ENCODE data around the gene NCAPG2.

The NCAPG2 gene

GRCh38 chr7:158617737-158618128, 86.9 kb downstream of the NCAPG2 start:
- Histone ChIP-seq H3K4ac (ENCODE audit: low read depth, low read length) (no peak overlapping the region), H4K91ac (ENCODE audit: low read depth, low read length) (no peak overlapping the region), H3K79me2 (ENCODE audit: control insufficient read depth, insufficient read depth, low read length, poor library complexity) (no peaks in the 10 kb centered on the region), H3K9me3 (ENCODE audit: insufficient read depth, low read depth, low read length) (no peaks in the 10 kb centered on the region), H3K4me2 (ENCODE audit: low read length) (no peak overlapping the region), H3K79me1 (ENCODE audit: low read length) (no peaks in the 10 kb centered on the region), H3K4me1 (ENCODE audit: control insufficient read depth in 1 of 2, insufficient read depth in 2 of 2, low read length in 2 of 2) (no peaks in the 10 kb centered on the region), H2AK5ac (ENCODE audit: low read length) (no peak overlapping the region), H3K27me3 (ENCODE audit: insufficient read depth, low read length) (no peaks in the 10 kb centered on the region), H3K14ac (ENCODE audit: low read length) (no peak overlapping the region), H3K23ac (ENCODE audit: low read length) (no peak overlapping the region), H3K18ac (ENCODE audit: low read length) (no peak overlapping the region), H2BK5ac (ENCODE audit: low read depth, low read length, poor library complexity) (no peak overlapping the region), H3K4me3 (ENCODE audit: low read depth, low read length) (no peak overlapping the region), H2BK12ac (ENCODE audit: low read length) (no peak overlapping the region), H3K36me3 (ENCODE audit: control insufficient read depth in 1 of 2, insufficient read depth in 2 of 2, low read length in 2 of 2) (peaks cover 0 to 5% of the 10 kb centered on the region in 2 experiments), H2BK120ac (ENCODE audit: insufficient read depth, low read length, poor library complexity) (no peak overlapping the region), H3K27ac (ENCODE audit: low read depth, low read length) (no peak overlapping the region), H4K12ac (ENCODE audit: low read depth, low read length) (no peak overlapping the region), H2AFZ (ENCODE audit: insufficient read depth, low read length, poor library complexity) (no peak overlapping the region), H3K9ac (ENCODE audit: low read length) (no peak overlapping the region), H4K8ac (ENCODE audit: low read depth, low read length) (no peak overlapping the region)
- DNase-seq = no peak
- WGBS (ENCODE audit: extremely low coverage, insufficient coverage, insufficient read length) = no CpG with 5 or more reads among the region's 3 CpGs

DNA sequence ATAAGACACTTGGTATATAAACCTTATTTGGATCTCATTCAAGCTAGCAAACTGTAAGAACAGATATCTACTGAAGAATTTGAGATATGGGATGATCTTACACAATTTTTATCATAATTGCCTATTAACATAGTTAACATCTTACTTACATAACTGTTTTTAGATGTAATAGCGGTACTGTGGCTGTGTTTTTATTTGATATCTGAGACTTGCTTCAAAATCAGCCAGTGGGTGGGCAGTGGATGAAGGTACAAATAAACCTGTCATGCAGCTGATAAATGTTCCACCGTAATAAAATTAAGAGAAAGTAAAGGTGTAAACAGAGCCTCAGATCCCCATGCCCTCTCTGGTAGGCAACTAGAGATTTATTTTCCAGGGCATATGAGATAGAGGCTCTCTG, 88.6 kb downstream of the NCAPG2 start:
- no peak overlapping the region for H3K14ac ChIP-seq (ENCODE audit: low read length)
- H2BK120ac ChIP-seq (ENCODE audit: insufficient read depth, low read length, poor library complexity) = no peak overlapping the region
- H3K9me3 ChIP-seq (ENCODE audit: insufficient read depth, low read depth, low read length) = no peaks in the 10 kb centered on the region
- H3K4me3 ChIP-seq (ENCODE audit: low read depth, low read length) = no peak overlapping the region
- no peak overlapping the region for H4K91ac ChIP-seq (ENCODE audit: low read depth, low read length)
- H3K27ac ChIP-seq (ENCODE audit: low read depth, low read length) = no peak overlapping the region
- no peak overlapping the region for H3K18ac ChIP-seq (ENCODE audit: low read length)
- peak overlapping the region; percentile 91 for H3K23ac ChIP-seq (ENCODE audit: low read length)
- no peak overlapping the region for H4K12ac ChIP-seq (ENCODE audit: low read depth, low read length)
- no CpG with 5 or more reads among the region's 2 CpGs for WGBS (ENCODE audit: extremely low coverage, insufficient coverage, insufficient read length)
- peaks cover 2 to 6% of the 10 kb centered on the region in 2 experiments for H3K36me3 ChIP-seq (ENCODE audit: control insufficient read depth in 1 of 2, insufficient read depth in 2 of 2, low read length in 2 of 2)
- no peaks in the 10 kb centered on the region for H3K79me1 ChIP-seq (ENCODE audit: low read length)
- no peak overlapping the region for H3K4me2 ChIP-seq (ENCODE audit: low read length)
- no peaks in the 10 kb centered on the region for H3K4me1 ChIP-seq (ENCODE audit: control insufficient read depth in 1 of 2, insufficient read depth in 2 of 2, low read length in 2 of 2)
- no peak overlapping the region for H2BK5ac ChIP-seq (ENCODE audit: low read depth, low read length, poor library complexity)
- no peak overlapping the region for H2BK12ac ChIP-seq (ENCODE audit: low read length)
- DNase-seq = peak in 1 of 2 donors; percentile 70
- H2AK5ac ChIP-seq (ENCODE audit: low read length) = no peak overlapping the region
- H2AFZ ChIP-seq (ENCODE audit: insufficient read depth, low read length, poor library complexity) = no peak overlapping the region
- H3K27me3 ChIP-seq (ENCODE audit: insufficient read depth, low read length) = no peaks in the 10 kb centered on the region
- no peak overlapping the region for H4K8ac ChIP-seq (ENCODE audit: low read depth, low read length)
- no peaks in the 10 kb centered on the region for H3K79me2 ChIP-seq (ENCODE audit: control insufficient read depth, insufficient read depth, low read length, poor library complexity)
- H3K9ac ChIP-seq (ENCODE audit: low read length) = no peak overlapping the region
- no peak overlapping the region for H3K4ac ChIP-seq (ENCODE audit: low read depth, low read length)

- Histone ChIP-seq H3K9ac (ENCODE audit: low read length) (no peak overlapping the region), H3K4me2 (ENCODE audit: low read length) (no peak overlapping the region), H3K27me3 (ENCODE audit: insufficient read depth, low read length) (no peaks in the 10 kb centered on the region), H4K12ac (ENCODE audit: low read depth, low read length) (no peak overlapping the region), H3K27ac (ENCODE audit: low read depth, low read length) (no peak overlapping the region), H3K36me3 (ENCODE audit: control insufficient read depth in 1 of 2, insufficient read depth in 2 of 2, low read length in 2 of 2) (peaks cover 3 to 6% of the 10 kb centered on the region in 2 experiments), H2BK12ac (ENCODE audit: low read length) (no peak overlapping the region), H3K79me1 (ENCODE audit: low read length) (no peaks in the 10 kb centered on the region), H2AFZ (ENCODE audit: insufficient read depth, low read length, poor library complexity) (no peak overlapping the region), H3K14ac (ENCODE audit: low read length) (no peak overlapping the region), H2BK120ac (ENCODE audit: insufficient read depth, low read length, poor library complexity) (no peak overlapping the region), H3K4ac (ENCODE audit: low read depth, low read length) (no peak overlapping the region), H2AK5ac (ENCODE audit: low read length) (no peak overlapping the region), H4K91ac (ENCODE audit: low read depth, low read length) (no peak overlapping the region), H3K79me2 (ENCODE audit: control insufficient read depth, insufficient read depth, low read length, poor library complexity) (no peaks in the 10 kb centered on the region), H4K8ac (ENCODE audit: low read depth, low read length) (no peak overlapping the region), H3K4me1 (ENCODE audit: control insufficient read depth in 1 of 2, insufficient read depth in 2 of 2, low read length in 2 of 2) (no peaks in the 10 kb centered on the region), H3K18ac (ENCODE audit: low read length) (no peak overlapping the region), H3K9me3 (ENCODE audit: insufficient read depth, low read depth, low read length) (peaks cover under 1% of the 10 kb centered on the region), H3K4me3 (ENCODE audit: low read depth, low read length) (no peak overlapping the region), H3K23ac (ENCODE audit: low read length) (no peak overlapping the region), H2BK5ac (ENCODE audit: low read depth, low read length, poor library complexity) (no peak overlapping the region)
- peak; percentile 16 to 42 for DNase-seq
- WGBS (ENCODE audit: extremely low coverage, insufficient coverage, insufficient read length) = no CpG with 5 or more reads among the region's 1 CpG
Observed at GRCh38 chr7:158614700-158615099, 89.9 kb downstream of the NCAPG2 start.

DNA sequence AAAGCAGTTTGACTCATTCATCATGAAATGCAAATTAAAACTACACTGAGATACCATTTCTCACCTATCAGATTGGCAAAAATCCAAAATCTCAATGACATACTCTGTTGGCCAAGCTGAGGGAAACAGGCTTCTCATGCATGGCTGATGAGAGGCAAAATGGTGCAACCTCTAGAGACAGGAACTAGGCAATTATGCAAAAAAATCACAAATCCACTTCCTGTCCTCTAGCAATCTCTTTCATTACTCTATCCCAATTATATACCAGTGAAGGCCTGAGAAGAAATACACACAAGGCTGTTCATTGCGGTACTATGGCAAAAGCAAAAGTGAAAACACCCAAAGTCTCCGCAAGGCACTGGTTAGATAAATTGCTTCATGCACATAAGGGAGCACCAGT, 91.1 kb downstream of the NCAPG2 start:
- H3K4ac ChIP-seq (ENCODE audit: low read depth, low read length) = no peak overlapping the region
- no peak overlapping the region for H3K27ac ChIP-seq (ENCODE audit: low read depth, low read length)
- H3K27me3 ChIP-seq (ENCODE audit: insufficient read depth, low read length) = no peaks in the 10 kb centered on the region
- peaks cover 6% of the 10 kb centered on the region in 2 experiments for H3K36me3 ChIP-seq (ENCODE audit: control insufficient read depth in 1 of 2, insufficient read depth in 2 of 2, low read length in 2 of 2)
- H3K14ac ChIP-seq (ENCODE audit: low read length) = no peak overlapping the region
- no peaks in the 10 kb centered on the region for H3K4me1 ChIP-seq (ENCODE audit: control insufficient read depth in 1 of 2, insufficient read depth in 2 of 2, low read length in 2 of 2)
- H2BK120ac ChIP-seq (ENCODE audit: insufficient read depth, low read length, poor library complexity) = no peak overlapping the region
- no peak overlapping the region for H2AFZ ChIP-seq (ENCODE audit: insufficient read depth, low read length, poor library complexity)
- H3K4me2 ChIP-seq (ENCODE audit: low read length) = no peak overlapping the region
- no CpG with 5 or more reads among the region's 2 CpGs for WGBS (ENCODE audit: extremely low coverage, insufficient coverage, insufficient read length)
- H4K8ac ChIP-seq (ENCODE audit: low read depth, low read length) = no peak overlapping the region
- no peak overlapping the region for H4K12ac ChIP-seq (ENCODE audit: low read depth, low read length)
- peaks cover 3% of the 10 kb centered on the region for H3K9me3 ChIP-seq (ENCODE audit: insufficient read depth, low read depth, low read length)
- H2BK5ac ChIP-seq (ENCODE audit: low read depth, low read length, poor library complexity) = no peak overlapping the region
- H3K79me2 ChIP-seq (ENCODE audit: control insufficient read depth, insufficient read depth, low read length, poor library complexity) = no peaks in the 10 kb centered on the region
- H3K79me1 ChIP-seq (ENCODE audit: low read length) = no peaks in the 10 kb centered on the region
- no peak overlapping the region for H4K91ac ChIP-seq (ENCODE audit: low read depth, low read length)
- no peak overlapping the region for H3K23ac ChIP-seq (ENCODE audit: low read length)
- no peak overlapping the region for H3K4me3 ChIP-seq (ENCODE audit: low read depth, low read length)
- H2BK12ac ChIP-seq (ENCODE audit: low read length) = no peak overlapping the region
- no peak overlapping the region for H3K18ac ChIP-seq (ENCODE audit: low read length)
- H3K9ac ChIP-seq (ENCODE audit: low read length) = no peak overlapping the region
- peak in 1 of 2 donors; percentile 21 for DNase-seq
- no peak overlapping the region for H2AK5ac ChIP-seq (ENCODE audit: low read length)

All from trophoblast cell (in vitro differentiated cells and primary cell).